HL-60 (cell line): ENCODE results near the gene KLC4.

Experiments used
- DNase-seq, 2 experiments: peaks; one replicate each; pipeline ENCODE4 v3.0.0-alpha.2; 2010 to 2020; ENCODE audit warnings: low read depth in 1 of 2, low spot score in 1 of 2
- H3K27ac ChIP-seq: fragments of 250-450 bp; sonication (Bioruptor Pico); replicated peaks from 2 replicates; pipeline ENCODE4 v1.5.1; 2020; ENCODE audit warnings: mild to moderate bottlenecking, moderate library complexity
- H3K27me3 ChIP-seq: fragments of 250-450 bp; sonication (Bioruptor Pico); 2 replicates; pipeline ENCODE4 v1.5.1; 2021; ENCODE audit warnings: mild to moderate bottlenecking, moderate library complexity; ENCODE audit not compliant: insufficient read depth, poor library complexity, severe bottlenecking
- H3K4me3 ChIP-seq: replicated peaks from 2 replicates; pipeline ENCODE4 v1.5.1; 2011; ENCODE audit warnings: mild to moderate bottlenecking, control low read depth, low read length; ENCODE audit not compliant: insufficient read depth
- CTCF ChIP-seq: IDR thresholded peaks from one replicate; pipeline ENCODE4 v1.5.1; 2011; ENCODE audit warnings: low read length, control low read depth, inconsistent platforms; ENCODE audit not compliant: insufficient read depth
- GABPA ChIP-seq: IDR thresholded peaks from 2 replicates; pipeline ENCODE4 v1.6.1; 2012; ENCODE audit warnings: low read depth
- POLR2AphosphoS5 ChIP-seq: IDR thresholded peaks from 2 replicates; pipeline ENCODE4 v1.6.1; 2012; ENCODE audit warnings: low read depth
- SPI1 ChIP-seq: IDR thresholded peaks from 2 replicates; pipeline ENCODE4 v1.6.1; 2012; ENCODE audit warnings: low read depth, mild to moderate bottlenecking, borderline replicate concordance
- TF ChIP-seq, protein P1 (sequence below): IDR thresholded peaks from 2 replicates; pipeline ENCODE4 v1.6.1; 2012; ENCODE audit warnings: low read depth; ENCODE audit not compliant: insufficient replicate concordance

KLC4 gene

GRCh38 chr6:43062818-43063217 is 3.4 kb downstream of the KLC4 start:
- Histone ChIP-seq H3K27me3 (no peaks in the 10 kb centered on the region), H3K27ac (no peak overlapping the region), H3K4me3 (no peak overlapping the region)
- TF ChIP-seq SPI1: no peak
- TF ChIP-seq, protein P1, sequence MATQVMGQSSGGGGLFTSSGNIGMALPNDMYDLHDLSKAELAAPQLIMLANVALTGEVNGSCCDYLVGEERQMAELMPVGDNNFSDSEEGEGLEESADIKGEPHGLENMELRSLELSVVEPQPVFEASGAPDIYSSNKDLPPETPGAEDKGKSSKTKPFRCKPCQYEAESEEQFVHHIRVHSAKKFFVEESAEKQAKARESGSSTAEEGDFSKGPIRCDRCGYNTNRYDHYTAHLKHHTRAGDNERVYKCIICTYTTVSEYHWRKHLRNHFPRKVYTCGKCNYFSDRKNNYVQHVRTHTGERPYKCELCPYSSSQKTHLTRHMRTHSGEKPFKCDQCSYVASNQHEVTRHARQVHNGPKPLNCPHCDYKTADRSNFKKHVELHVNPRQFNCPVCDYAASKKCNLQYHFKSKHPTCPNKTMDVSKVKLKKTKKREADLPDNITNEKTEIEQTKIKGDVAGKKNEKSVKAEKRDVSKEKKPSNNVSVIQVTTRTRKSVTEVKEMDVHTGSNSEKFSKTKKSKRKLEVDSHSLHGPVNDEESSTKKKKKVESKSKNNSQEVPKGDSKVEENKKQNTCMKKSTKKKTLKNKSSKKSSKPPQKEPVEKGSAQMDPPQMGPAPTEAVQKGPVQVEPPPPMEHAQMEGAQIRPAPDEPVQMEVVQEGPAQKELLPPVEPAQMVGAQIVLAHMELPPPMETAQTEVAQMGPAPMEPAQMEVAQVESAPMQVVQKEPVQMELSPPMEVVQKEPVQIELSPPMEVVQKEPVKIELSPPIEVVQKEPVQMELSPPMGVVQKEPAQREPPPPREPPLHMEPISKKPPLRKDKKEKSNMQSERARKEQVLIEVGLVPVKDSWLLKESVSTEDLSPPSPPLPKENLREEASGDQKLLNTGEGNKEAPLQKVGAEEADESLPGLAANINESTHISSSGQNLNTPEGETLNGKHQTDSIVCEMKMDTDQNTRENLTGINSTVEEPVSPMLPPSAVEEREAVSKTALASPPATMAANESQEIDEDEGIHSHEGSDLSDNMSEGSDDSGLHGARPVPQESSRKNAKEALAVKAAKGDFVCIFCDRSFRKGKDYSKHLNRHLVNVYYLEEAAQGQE: no peak
- TF ChIP-seq GABPA: no peak
- no peak for TF ChIP-seq POLR2AphosphoS5
- TF ChIP-seq CTCF: no peak
- no peak for DNase-seq

GRCh38 chr6:43070028-43070632 is 10.7 kb downstream of the KLC4 start:
- no peaks in the 10 kb centered on the region for H3K27me3 ChIP-seq
- TF ChIP-seq CTCF: no peak
- no peak for TF ChIP-seq SPI1
- TF ChIP-seq GABPA: no peak
- TF ChIP-seq, protein P1: no peak
- DNase-seq: peak in 1 of 2 experiments; percentile 17
- H3K4me3 ChIP-seq: no peak overlapping the region
- no peak overlapping the region for H3K27ac ChIP-seq

GRCh38 chr6:43074847-43075669 is 15.6 kb downstream of the KLC4 start:
- H3K4me3 ChIP-seq: no peak overlapping the region
- TF ChIP-seq GABPA: no peak
- TF ChIP-seq CTCF: no peak
- TF ChIP-seq POLR2AphosphoS5: no peak
- TF ChIP-seq, protein P1: no peak
- no peak for TF ChIP-seq SPI1
- peaks cover 27% of the 10 kb centered on the region for H3K27me3 ChIP-seq
- no peak for DNase-seq
- no peak overlapping the region for H3K27ac ChIP-seq
